GM12872 (cell line): ENCODE measurements around the gene DAD1.

Experiments
- TF ChIP-seq, protein P1 (sequence below): IDR thresholded peaks from 3 replicates; pipeline ENCODE4 v1.5.1; 2011; ENCODE audit warnings: low read depth, mild to moderate bottlenecking, low read length, moderate library complexity; ENCODE audit not compliant: insufficient read depth

Gene DAD1

DNA sequence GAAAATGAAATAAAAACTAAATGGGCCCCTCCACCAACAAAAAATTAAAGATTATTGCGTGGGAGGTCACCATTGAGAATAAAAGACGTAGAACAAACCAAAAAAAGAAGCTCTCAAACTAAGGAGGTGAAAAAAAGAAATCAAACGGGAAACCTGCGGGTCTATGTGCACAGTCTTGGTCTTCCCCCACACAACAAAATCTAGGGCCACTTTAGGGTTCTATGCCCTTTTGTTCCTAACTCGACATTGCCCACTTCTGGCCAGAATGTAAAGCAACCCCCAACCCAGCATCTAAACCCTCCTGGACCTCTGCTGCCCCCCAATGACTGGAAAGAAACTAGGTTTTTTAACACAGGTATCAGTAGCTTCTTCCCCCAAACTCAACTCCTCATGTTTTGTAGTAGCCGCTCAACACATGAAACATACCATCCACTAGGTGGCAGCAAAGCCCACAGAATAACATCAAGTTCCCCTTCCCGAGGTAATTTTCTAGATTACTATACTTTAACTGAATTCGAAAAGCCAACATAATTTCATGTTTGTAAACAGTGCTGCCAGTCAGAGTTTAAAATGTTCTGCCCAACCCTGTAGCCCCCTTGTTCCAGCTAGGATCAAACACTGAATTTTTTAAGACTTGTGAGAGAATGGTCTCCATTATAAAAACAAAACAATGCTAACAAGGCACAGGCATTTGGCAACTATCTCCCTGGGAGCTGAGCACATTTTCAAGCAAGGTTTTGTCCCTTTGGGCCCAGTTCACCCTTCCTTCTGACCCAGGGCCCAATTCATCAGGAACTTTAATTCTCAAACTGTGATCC lies 18.7 kb downstream of the DAD1 start:
- TF ChIP-seq, protein P1, sequence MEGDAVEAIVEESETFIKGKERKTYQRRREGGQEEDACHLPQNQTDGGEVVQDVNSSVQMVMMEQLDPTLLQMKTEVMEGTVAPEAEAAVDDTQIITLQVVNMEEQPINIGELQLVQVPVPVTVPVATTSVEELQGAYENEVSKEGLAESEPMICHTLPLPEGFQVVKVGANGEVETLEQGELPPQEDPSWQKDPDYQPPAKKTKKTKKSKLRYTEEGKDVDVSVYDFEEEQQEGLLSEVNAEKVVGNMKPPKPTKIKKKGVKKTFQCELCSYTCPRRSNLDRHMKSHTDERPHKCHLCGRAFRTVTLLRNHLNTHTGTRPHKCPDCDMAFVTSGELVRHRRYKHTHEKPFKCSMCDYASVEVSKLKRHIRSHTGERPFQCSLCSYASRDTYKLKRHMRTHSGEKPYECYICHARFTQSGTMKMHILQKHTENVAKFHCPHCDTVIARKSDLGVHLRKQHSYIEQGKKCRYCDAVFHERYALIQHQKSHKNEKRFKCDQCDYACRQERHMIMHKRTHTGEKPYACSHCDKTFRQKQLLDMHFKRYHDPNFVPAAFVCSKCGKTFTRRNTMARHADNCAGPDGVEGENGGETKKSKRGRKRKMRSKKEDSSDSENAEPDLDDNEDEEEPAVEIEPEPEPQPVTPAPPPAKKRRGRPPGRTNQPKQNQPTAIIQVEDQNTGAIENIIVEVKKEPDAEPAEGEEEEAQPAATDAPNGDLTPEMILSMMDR = peak; percentile 98

DNA sequence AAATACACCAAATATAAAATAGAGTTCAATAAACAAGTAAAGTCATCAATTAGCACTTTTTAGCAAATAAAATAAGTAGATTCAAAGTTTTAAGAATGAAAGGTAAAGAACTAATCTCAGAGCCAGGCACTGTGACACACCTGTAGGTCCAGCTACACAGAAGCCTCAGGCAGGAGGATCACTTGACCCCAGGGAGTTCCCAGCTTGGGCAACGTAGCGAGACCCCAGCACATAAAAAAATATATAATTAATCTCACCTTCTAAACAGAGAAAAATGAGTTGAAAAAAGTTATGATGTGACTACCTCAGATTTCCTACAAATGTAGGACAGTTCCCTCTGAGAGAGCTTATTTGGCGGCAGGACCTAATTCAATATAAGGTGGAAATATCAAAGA lies 19.3 kb downstream of the DAD1 start:
- TF ChIP-seq, protein P1 = no peak

DNA sequence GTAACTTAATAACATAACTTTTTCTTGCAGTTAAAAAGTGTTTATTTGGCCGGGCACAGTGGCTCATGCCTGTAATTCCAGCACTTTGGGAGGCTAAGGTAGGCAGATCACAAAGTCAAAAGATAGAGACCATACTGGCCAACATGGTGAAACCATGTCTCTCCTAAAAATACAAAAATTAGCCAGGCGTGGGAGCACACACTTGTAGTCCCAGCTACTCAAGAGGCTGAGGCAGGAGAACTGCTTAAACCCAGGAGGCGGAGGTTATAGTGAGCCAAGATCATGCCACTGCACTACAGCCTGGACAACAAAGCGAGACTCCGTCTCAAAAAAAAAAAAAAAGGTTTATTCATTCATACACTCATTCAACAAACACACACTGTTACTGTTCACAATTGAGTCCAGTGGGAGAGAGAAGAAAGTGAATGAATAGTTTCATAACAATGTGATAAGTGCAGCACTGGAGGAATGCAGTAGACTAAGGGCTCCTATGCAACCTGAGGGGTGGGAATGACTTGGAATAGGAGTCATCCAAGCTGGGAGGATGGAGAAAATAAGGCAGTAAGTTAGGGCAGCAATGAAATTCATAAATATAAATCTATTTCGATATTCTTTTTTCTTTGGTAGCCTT lies 19.8 kb downstream of the DAD1 start:
- TF ChIP-seq, protein P1 = no peak

DNA sequence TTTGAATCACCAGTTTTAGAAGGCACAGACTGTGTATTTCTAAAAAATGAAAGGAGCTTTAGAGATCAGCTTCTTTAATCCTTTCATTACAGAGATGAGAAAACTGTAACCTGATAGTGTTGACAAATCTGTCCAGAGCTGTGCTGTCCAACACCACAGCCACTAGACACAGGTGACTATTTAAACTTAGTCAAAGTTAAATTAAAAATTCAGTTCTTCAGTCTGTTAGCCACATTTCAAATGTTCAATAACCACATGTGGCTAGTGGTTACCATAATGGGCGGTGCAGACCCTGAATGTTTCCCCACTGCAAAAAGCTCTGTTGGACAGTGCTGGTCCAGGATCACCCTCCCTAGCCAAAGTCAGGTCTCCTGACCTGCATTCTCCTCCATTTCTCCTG lies 21.6 kb downstream of the DAD1 start:
- TF ChIP-seq, protein P1 = no peak

DNA sequence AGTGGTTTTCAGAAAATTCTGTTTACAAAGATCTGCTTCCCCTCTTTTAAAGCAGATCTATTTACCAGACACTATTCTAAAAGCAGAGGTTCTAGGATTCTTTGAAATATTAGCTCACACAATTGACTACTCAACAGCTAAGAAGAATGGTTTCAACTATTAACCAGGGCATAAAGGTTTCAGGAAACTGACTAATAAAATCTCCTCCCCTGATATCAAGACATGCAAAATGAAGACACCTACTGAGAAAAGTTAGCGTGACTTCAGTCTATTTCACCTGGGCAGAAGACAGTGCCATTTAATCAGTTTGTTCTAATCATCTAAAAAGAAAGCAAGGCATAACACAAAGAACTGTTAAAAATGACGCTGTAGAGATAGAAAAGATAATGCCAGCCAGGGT lies 22.2 kb downstream of the DAD1 start:
- TF ChIP-seq, protein P1 = no peak

DNA sequence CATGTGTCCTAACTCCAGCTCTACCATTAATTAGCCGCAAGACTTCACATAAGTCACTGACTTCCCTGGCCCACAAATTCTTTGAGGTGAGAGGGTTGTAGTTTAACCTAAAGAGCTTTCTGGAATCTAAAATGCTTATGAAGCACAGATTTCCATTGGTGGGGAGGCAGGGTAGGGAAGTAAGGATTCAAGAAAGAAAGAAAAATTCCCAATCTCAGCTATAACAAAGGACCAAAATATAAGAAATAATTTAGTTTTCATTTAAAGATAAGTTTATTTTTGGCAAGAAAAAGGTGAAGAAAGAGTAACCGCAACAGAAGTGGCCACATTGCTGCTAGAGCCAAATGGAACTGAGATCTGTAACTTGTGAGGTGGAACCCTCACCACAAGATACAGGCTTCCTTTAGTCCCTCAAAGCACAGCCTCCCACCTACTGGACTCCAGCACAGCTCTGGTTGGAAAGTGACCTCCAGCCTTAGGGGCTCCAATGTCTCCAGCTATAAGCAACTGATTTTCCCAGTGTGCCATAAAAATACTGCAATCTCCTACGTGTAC lies 23.6 kb downstream of the DAD1 start:
- TF ChIP-seq, protein P1 = no peak

DNA sequence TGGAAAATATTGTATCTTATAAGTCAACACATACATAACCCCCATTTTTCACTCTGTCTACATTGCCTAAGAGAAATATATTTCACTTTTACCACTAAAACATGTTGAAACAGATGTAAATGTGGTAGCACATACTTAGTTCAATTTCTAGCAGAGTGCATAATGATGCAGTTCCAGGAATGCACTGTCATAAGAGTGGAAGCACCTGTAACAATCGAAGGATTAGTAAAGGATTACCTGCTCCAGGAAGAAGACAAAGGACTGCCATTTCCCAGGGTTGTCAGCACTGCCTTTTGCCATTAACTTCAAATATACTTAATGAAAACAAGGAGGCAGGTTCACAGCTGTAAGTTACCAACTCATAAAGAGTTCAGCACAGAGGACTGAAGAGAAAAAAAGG lies 24.6 kb downstream of the DAD1 start:
- TF ChIP-seq, protein P1 = no peak
